Hematopoietic multipotent progenitor cell treated with erythropoietin and hydrocortisone succinate and interleukin-3 and kit ligand, for 17 days (in vitro differentiated cells): ENCODE data around the gene FAM227A.
"Not testable (repeated sequence)": the region's sequence is repeated elsewhere in the genome, so short reads cannot be mapped to it uniquely, and the experiment has no call there.

ENCODE experiments used
- DNase-seq: peaks from one replicate; pipeline ENCODE4 v3.0.0-alpha.2; 2015; ENCODE audit warnings: low spot score

FAM227A gene

DNA sequence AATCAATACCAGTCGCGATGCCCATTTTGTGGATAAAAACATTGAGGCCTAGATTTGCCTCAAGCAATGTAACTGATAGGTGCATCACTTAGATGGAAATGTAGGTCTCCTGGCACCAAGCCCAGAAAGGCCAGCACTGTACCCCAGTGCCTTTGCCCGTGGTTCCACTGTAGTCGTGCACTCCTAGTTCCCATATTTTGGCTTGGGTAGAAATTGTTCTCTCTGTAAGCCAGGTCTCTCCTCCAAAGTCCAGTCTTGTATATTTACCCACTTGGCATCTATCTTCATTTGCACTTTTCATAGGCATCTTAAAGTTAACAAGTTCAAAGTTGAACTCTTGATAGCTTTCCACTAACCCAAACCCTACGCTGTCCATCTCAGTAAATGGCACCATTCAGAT is 44.6 kb downstream of the FAM227A start:
- DNase-seq, result no peak

DNA sequence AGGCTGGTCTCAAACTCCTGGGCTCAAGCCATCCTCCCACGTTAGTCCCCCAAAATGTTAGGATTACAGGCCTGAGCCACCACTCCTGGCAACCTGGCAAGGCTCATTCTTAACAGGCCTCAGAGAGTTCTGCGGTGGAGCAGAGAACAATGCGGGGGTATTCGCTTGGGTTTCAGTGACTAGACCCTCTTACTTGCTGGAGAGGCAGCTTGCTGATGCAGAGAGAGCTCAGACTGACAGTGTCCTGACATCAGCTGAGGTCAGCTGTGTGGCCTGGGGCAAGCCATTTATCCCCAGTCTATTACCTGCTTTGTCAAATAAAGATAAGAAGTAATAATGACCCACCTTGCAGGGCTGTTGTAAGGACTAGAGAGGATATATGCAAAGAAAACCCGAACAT is 46.0 kb downstream of the FAM227A start:
- no peak for DNase-seq

DNA sequence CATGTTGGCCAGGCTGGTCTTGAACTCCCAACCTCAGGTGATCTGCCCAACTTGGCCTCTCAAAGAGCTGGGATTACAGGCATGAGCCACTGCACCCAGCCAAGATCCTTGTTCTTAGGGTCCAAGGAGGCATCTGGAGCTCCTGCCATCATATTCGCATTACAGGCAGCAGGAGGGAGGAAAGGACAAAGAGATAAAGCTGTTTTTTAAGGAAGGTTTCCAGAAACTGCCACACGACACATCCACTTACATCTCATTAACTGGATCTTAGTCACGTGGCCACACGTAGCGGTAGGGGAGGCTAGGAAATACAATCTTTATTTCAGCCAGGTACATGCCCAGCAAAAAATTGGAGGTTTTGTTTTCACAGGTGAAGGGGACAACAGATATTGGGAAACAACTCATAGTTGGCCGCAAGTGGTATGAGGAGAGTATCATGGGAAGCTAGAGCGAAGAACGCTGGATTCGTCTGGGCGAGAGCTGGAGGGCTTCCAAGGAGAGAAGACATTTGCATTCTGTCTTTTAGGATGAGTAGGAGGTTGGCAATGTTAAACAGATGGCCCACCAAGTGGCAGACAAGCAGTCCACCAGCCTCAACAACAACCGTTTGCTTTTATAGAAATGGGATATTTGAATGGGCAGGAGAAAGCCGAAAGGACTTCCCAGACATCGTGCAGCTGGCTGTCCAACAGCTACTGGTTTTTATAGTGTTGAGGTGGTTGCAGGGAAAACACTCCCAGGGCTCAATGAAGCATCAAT is 47.0 kb downstream of the FAM227A start:
- no peak for DNase-seq

DNA sequence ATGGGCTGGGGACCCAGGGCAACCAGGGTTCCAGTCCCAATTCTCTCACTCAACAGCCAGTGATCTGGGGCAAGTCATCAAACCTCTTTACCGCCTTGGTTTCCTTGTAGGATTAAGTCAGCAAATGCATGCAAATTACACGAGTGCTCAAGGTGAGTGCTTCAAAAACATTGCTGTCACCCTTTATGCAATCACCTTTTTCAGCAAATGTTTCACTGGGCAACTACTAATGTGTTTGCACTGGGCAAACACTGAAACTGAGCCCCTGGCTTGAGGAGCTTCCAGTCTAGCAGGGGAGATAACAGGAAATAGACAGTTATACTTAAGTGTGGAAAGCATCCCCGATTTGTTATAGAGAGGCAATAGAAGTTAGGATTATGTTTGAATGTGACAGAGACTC is 48.5 kb downstream of the FAM227A start:
- DNase-seq, result no peak

DNA sequence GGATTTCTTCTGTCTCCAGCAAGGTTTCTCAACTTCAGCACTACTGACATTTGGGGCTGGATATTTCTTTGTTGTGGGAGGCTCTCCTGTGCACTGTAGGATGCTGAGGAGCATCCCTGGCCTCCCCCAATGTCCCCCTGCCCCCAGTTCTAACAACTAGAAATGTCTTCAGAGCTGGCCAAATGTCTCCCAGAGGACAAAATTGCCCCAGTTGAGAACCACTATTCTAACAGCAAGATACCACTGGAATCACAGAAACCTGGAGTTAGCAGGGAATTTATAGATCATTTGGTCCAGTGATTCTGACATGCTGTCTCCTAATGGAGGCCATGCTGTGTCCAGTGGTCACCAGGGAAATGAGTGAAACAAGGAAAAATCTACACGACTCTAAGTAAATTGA is 54.0 kb downstream of the FAM227A start:
- no peak for DNase-seq

DNA sequence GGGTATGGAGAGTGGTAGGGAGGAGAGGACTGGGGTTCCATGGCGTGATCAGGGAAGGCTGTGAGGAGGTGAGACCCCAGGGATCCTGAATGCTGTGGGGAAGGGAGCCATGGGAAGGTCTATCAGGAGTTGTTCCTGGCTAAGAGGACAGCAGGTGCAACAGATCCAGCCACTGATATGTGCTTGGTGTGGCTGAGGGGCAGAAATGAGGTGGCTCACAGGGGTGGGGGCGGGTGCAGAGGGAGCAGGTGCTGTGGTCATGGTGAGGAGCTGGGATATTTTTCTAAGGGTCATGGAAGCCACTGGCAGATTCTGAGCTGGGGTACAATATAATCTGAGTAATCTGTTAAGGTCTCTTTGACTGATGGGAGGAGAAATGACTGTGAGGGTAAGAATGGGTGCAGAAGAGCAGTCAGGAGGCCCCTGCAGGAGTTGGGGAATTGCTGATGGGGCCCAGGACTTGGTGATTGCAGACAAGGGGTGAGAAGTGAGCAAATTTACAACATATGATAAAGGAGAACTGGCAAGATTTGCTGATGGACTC is 54.9 kb downstream of the FAM227A start:
- DNase-seq, result no peak

DNA sequence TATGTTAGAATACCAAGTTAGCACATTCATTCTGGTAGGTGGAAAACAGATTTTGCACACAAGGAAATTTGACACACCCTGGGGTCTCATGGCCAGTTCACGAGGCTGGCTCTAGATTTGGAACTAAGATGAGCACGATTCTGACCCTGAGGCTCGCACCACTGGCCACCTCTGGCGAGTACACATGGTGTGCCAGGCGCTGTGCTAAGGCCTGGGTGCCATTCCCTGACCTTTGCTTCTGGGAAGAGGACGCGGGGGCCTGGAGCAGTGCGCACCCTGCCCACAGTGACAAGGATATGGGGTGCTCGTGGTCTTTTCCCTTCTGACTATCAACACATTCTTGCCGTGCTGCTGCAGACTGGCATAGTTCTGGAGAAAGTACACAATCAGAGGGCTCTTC is 56.7 kb downstream of the FAM227A start:
- no peak for DNase-seq

DNA sequence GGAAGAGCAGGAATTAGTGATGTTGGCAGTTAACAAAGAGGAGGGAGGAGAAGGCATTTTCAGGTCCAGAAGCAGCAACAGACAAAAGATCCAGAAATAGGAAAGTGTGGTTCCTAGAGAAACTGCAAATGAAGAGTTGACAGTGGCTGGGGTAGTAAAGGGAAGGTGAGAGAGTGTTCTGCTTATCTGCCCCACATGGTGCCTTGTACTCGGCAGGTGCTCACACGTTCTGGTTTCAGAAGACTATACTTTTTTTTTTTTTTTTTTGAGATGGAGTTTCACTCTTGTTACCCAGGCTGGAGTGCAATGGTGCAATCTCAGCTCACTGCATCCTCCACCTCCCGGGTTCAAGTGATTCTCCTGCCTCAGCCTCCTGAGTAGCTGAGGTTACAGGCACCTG is 73.3 kb downstream of the FAM227A start:
- DNase-seq, result not testable (repeated sequence)

DNA sequence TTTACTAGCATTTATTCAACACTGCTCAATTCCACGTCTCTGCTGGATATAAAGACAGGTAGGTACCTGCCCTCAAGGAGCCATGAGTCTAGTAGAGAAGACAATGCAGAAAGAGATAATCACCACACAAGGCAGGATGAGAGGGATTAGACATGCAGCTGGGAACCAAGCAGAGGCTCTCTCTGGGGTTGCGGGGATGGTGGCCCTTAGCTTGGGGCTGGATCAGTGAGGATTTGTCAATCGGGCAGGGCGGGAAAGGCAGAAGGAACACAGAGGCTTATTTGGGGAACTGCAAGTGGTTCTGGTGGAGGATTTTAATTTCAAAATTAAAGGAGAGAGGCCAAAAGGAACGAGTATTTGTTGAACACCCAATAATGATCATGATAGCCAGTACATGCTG is 77.7 kb downstream of the FAM227A start:
- DNase-seq, result no peak

DNA sequence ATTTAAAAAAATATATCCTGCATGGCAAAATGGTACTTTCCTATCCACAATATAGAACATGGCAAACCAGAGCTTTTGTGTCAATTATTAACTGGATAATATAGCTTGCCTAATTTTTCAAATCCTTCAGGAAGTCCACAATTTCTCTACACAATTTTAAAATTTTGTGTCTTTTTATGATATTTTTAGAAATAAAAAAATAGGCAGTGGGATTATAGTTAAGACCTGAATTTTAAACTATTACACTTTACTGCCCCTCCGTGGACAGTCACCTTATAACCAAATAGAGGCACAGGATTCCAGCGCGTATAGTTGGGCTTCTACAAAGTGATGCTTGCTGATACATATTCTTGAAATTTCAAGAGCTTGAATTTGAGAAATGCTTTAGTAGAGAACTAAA is 84.1 kb downstream of the FAM227A start:
- DNase-seq, result peak; percentile 55

DNA sequence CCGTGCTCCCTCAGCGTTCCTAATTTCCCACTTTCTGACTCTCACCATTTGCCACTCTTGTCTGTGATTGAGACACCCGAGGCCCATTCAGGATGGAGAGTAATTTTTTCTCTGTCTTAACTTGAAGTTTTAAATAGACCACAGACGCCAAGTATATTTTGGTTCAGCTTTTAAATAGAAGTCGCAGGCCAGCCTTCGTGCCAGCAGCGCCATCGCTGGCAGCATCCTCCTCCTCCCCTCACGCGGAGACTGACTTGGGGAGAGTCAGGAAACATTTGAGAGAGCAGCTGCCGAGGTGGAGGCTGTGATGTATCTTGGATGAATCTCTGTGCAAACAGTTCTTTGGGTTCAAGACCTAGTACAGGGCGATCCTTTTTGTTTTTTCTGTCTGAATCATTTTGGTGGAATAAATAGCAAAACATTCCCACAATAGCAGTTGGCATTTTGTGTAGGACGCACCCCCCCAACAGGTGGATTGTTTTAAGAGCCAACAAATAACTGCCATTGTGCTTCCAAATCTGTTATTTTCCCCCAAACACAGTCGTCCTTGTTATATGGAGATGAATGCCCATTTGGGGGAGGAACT is 85.3 kb downstream of the FAM227A start:
- no peak for DNase-seq

DNA sequence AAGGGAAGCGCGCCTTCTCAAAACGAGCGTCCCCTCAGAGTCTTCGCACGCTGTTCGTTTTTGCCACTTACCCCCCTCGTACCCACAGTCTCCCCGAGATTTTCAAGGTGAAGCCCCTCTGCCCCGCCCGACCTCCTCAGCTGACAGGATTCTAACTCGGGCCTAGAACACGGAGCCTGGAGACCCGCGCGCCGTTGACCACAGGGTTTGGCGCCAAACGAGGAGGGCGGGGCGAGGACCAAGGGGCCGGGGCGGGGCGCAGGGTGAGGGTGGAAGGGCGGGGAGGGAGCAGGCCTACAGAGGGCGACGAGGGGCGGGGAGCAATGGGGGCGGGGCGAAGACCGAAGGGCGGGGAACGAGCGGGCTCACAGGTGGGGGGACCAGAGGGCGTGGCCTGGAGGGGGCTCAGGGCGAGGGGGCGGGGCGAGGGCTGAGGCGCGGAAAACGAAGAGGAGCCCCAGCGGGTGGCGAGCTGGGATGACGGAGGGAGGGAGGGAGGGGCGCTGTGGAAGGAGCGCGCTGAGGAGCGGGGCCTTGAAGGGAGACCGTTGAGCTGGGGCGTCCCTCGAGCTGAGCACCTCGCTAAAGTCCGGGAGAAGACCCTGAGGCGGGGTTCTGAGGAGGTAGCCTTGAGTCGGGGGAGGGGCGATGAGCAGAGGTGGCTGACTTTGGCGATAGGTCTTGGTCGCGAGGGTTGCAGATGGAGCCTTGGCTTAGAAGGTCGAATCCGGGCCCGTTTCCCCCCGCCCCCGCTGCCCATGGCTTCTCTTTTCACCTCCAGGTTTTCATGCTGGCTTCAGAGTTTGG is 86.0 kb downstream of the FAM227A start, which contains the start of gene DMC1:
Gene DMC1 (minus strand): TSS at position 212 of the 807 bp plus-strand sequence. CDS start 1,927 bp downstream, outside the sequence.
- DNase-seq, result peak; percentile 76

DNA sequence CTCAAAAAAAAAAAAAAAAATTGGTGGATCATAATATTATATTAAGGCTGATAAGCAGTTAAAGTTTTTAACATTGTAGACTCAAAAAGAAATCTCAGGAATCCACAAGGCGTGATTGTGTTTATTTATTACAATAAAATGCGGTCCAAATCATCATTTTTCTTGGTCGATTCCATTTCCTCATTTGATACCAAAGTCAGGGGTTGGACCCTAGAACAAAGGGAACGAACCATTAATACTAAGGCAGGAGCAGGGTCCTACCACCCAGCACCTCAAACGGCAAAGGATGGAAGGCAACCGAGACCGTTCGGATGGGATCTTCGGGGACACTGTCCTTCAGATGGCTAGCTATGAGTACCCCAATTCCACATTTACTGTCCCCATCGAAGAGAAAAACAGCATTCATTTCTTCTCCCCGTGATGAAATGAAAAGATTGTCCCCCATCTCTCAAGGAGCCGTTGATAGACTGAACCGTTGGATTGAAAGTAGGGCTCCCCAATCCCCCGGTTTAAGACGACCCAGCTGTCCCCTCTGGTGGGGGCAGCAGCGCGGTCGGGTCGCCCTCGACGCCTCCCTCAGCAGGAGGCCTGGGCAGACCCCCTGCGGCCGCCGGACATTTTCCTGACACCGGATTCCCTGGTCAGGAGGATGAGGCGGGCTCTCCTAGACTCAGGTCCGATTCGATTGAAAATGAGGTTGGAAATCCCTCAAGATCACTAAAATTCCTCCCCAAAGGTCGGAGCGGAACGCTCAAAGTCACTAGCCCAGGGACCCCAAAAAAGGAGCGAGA is 86.8 kb downstream of the FAM227A start:
- no peak for DNase-seq

DNA sequence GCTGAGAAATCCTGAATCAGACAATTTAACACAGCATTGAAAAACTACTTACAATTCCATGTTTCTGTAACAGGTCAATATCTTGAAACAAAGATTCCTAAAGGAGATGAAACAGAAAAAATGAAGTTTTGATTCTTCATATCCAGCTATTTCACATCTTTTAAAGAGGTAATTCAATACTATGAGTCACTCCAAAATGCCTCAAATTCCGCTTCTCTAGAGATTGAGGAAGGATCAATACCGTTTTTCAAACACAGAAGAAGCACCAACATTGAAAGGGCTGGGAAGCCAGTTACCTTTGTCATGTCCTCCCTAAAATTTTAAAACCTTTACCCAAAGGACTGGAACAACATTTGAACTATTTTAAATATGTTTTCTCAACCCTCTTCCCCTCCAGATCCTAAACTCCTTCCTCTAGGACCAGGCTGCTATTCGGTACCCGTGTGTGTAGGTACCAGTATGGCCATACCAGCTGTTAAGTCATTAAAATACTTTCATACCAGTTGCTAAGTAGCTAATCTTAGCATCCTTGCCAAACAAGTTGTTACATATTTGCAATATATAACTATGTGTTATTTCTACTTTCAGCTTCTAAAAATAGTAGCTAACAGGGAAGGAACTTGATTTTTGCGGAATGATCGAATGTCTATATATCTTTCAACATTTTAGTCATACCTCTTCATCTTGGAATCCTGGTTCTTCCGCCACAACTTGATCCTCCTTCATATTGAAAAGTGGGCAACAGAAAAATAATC is 88.5 kb downstream of the FAM227A start:
- DNase-seq, result no peak

DNA sequence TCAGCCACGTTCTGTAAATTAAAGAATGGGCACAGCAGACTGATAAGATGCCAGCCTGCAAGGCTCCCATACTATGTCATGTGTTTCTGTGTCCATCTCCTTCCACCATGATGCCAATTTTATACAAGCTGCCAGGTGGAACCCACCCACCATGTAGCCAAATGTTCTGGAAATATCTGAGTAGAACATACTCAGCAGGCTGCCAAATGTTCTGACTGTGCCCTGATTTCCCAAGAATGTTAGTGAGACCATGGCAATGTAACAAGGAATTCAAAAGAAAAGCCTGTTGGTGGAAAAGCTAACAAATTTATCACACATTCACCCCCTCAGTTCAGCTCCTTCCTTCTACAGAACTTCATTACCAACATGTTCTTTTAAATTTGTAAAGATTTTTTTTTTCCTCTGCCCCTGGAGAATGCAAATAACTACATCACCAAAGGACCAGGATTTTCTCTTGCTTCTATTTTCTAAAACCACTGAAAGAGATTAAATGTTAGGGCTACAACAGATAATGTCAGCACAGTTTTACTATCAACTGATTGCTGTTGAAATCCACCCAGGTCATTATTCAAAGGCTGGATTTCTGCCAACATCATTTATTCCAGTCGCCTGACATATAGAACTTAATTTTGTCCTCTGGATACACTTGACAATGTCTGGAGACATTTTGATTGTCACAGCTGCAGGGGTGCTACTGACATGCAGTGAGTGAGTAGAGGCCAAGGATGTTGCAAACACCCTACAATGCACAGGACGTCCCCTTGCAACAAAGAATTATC is 89.3 kb downstream of the FAM227A start:
- no peak for DNase-seq

DNA sequence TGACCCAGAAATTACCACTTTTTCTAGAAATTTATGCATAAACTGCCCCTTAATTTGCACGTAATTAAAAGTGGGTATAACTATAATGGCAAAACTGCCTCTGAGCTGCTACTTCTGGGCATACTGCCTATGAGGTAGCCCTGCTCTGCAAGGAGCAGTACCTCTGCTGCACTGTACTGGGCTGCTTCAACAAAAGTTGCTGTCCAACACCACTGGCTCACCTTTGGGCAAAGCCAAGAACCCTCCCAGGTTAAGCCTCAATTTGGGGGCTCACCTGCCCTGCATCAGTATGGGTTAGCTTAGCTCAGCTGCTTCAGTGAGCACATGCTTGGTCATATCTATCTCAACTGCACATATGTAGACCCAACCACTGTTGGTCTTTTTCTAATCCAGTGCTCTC is 90.8 kb downstream of the FAM227A start:
- no peak for DNase-seq

DNA sequence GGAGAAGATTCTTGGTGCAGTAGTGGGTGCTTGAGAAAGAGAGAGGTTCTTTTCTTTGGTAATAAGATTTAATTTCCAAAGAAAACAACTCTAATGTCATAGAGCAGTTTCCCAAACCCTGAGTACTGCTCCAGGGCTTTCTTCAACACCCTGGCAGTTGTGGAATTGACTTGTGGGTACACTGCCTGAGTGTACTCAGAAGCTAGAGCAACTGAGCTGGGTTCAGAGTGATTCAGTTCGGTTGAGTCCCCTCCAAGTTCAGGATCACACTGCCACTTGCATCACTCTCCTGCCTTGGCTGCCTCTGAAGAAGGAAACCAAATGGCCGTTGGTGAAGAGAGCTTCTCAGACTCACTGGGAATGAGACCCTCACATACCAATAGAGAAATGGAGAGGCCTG is 91.5 kb downstream of the FAM227A start:
- DNase-seq, result no peak

DNA sequence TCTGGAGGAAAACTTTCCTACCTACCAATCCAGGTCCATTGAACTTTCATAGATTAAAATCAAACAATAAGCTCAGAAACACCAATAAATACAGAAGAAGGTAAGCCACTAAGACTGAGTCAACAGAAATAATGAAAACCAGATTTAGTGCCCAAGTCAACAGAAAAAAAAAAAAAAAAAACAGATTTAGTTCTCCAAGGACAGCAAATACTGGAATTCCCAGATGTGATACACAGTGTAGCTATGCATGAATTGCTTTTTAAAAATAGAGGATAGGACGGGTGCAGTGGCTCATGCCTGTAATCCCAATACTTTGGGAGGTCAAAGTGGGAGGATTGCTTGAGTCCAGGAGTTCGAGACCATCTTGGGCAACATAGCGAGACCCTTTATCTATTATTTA is 101.9 kb downstream of the FAM227A start:
- no peak for DNase-seq

DNA sequence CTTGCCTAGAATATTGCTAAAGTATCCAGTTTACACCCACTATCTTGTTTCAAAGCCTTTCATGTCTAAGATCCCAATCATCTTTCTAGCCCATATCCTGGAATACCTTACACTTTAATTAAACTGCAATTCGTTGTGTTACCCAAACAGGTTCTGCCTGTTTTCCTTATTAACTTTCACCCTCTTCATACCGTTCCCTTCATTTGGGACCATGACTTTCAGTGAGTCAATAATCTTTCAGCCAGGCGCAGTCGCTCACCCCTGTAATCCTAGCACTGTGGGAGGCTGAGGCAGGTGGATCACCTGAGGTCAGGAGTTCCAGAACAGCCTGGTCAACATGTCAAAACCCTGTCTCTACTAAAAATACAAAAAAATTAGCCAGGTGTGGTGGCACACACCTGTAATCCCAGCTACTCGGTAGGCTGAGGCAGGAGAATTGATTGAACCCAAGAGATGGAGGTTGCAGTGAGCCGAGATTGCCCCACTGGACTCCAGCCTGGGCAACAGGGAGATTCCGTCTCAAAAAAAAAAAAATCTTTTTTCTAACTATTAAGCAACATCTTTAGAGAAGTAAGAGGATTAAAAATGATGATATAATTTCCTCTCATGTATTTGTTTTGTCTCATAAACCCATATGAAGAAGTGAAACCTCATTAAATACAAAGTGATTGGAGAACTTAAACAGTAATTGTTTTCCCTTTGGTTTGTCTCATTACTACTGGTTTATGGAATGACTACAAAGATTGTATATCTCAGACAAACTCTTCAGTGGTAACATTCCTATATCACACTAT is 106.9 kb downstream of the FAM227A start:
- no peak for DNase-seq

DNA sequence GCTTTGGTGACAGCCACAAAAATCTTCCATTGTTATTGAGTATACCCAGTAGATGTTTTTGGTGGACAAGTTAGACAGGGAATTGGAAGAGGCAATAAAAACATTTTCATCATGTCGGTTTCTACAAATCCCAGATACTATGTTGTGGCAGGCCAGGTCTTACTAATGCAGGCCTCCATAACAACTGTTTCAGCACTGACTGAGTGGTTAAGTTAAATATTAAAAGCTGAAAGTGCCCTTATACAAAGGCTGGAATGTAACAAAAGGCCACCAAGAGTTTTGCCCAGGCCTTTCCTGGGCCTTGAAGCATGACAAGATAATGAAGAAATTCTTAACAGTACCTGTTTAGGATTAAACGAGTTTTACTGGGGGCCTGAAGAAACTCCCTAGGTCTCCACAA is 115.5 kb downstream of the FAM227A start:
- no peak for DNase-seq
